NCI-H2081 treated with DMSO at 0.1 percent for 48 hours (cell line): ENCODE data around the gene LRRC70.
"Not testable (repeated sequence)": the region's sequence is repeated elsewhere in the genome, so short reads cannot be mapped to it uniquely, and the experiment has no call there.

Experiments
- DNase-seq: peaks from one replicate; lab custom pipeline; 2025; lab: John Stamatoyannopoulos, UW

The LRRC70 gene

DNA sequence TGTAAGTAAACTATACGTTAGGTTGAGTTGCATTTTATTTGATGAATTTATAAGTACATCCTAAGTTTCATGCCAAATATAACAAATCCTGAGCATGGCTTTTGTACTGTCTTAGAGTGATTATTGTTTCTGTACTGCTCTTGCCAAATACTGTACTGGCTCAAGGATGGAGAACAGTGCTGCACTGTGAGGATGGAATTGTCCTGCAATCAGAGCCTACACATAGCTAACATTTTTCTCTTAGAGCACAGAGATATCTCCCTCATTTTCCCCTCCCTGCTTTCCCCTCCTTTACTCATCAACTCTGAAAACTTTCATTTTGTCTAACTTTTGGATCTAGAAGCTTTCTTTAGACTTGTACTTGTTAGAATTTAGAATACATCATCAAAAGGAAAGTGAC lies 28.3 kb downstream of the LRRC70 start:
- no peak for DNase-seq

DNA sequence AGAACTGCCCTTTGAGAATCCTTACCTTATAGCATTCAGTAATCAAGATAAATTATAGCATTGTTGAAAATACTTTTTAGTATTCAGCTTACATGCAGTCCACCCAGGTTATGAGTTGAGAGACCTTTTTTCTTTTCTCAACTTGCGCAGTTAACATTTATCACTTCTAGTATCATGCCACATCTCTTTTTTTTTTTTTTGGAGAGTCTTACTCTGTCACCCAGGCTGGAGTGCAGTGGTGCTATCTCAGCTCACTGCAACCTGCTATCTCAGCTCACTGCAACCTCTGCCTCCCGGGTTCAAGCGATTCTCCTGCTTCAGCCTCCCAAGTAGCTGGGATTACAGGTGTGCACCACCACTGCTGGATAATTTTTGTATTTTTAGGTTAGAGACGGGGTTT lies 29.0 kb downstream of the LRRC70 start:
- DNase-seq, result no peak

DNA sequence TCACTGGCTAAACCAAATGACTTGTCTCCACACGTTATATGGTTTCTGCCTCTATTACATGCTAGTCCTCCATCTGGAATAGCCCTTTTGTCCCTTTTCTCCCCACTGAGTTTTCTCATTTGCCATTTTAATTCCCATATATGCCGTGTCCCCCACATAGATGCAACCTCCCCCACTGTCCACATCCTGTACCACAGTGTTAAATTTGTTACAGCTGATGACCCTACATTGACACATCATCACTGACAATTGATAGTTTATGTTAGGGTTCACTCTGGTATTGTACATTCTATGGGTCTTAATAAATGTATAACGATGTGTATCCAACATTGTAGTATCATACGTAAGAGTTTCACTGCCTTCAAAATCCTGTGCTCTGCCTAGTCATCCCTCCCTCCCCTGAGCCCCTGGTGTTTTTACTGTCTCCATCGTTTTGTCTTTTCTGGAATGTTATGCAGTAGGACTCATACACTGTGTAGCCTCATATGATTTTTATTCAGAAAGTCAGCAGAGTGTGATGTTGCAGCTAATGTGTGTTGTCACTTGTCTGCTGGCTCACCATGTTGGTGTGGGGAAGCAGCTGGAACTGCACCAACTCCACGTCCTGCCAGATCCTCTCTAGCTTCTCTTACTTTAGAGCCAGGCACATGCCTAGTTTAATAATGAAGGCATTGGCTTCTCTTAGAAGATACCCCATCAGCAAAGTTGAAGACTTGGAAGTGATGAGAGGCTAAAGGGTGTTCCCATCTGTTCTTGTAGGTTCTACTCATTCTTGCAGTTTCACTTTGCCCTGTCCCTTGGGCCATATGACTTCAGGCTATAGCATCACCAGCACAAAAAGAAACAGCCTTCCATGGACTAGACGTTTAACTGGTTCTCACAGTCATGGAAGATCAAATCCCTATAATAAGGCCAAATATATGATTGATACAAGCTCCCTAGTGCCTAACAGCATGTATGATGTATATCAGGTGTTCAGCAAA lies 30.2 kb downstream of the LRRC70 start:
- DNase-seq, result no peak

DNA sequence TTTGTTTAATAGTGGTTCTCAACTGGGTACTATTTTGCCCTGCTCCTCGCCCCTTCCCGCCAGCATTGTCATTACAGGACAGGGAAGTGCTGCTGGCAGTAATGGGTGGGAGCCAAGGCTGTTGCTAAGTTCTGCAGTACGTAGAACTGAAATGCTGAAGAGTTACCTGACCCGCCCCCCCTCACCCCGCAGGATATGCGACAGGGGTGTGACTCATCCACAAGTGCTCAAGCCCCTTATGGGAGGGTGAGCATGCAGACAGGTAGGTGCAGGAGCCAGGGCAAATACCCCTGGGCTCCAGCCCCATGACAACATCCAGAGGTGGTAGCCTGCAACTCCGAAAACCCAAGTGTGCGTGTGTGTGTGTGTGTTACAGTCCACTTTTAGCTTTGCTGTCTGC lies 35.7 kb downstream of the LRRC70 start:
- DNase-seq, result no peak

DNA sequence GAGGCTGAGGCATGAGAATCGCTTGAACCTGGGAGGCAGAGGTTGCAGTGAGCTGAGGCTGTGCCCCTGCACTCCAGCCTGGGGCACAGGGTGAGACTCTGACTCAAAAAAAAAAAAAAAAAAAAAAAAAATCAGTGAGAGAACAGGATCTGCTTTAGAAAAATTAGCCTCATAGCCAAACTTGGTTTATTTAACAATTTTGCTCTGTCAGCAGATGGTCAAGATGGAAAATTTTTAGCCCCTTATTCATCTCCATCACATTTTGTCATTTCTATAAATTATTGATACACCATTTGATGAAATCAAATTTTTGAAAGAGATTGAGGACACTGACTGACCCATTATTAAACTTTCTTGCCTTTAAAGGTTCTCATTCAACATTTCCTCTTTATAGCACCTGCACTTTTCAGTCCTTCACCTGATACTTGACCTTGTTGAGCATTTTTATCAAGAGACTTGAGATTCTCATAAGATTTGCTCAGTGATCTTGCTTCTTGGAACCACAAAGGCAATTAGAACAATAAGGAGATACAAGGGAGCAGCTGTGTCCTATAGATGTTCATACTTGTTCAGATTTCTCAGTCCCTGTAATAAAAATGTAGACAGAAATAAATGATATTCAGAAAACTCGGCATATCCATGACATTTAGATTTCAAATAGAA lies 38.1 kb downstream of the LRRC70 start:
- no peak for DNase-seq

DNA sequence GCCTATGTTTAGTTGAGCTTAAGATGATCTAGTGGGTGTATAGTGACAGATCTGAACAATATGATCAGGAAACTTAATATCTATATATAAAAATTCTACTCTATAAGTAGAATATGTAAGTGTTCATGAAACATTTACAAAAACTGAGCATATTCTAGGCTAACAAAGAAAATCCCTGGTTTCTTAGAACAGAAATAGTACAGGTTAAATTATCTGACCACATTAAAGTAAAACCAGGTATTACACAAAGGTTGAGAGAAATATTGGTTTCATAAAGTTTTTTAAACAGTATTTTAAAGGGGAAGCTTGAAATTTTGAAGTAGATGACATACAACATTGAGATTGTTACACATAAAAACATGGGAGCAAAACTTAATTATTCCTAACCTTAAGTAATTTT lies 39.3 kb downstream of the LRRC70 start:
- DNase-seq, result no peak

DNA sequence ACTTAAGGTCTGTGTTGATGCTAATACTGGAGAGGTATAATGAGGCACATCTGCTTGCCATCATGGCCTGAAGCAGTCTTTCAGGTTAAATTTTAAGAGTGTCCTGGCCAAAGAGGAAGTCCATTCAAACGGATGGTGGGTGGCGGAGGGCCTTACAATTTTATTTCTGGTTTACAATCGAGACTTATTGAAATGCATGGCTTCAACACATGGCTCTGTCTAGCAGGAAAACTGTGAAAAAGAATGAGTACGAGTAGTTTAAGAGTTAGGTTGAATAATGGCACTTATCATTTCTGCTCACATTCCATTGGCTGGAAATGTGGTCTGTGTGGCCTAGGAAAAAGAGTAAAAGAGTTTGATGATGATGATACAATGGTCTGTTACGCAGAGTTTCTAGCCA lies 42.1 kb downstream of the LRRC70 start:
- no peak for DNase-seq

DNA sequence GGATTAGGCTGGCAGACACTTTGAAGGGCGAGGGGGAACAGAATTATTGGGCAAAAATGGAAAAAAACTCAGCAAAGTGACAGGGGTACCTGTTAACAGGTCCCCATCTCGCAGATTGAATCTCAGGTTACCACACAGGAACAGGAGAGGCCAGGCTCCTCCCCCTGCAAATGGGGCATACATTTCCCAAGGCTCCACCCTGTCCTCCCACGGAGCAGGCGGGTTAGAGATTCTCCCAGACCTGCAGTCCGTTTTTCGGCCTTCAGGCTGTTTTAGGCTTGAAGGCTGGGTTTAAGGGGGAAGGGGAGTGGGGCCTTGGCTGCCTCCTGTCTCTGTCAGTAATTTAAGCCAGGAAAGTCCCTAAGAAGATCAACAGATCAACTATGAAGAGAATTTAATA lies 42.7 kb downstream of the LRRC70 start:
- no peak for DNase-seq

DNA sequence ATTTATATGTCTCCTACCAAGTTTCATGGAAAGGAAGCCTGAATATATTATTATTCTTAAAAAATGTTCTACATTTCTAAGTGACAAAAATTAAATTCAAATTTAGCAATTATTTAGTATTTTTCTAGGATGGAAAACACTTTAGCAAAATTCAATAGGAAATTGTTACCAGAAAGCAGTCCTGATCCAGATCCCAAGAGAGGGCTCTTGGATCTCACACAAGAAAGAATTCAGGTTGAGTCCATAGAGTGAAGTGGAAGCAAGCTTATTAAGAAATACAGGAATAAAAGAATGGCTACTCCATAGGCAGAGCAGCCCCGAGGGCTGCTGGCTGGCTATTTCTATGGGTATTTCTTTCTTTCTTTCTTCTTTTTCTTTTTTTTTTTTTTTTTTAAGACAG lies 44.7 kb downstream of the LRRC70 start:
- DNase-seq, result no peak

DNA sequence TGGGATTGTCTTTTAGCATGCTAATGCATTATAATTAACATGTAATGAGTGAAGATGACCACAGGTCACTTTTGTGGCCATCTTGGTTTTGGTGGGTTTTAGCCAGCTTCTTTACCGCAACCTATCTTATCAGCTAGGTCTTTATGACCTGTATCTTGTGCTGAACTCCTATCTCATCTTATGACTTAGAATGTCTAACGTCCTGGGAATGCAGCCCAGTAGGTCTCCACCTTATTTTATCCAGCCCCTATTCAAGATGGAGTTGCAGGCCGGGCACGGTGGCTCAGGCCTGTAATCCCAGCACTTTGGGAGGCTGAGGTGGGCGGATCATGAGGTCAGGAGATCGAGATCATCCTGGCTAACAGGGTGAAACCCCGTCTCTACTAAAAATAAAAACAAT lies 45.8 kb downstream of the LRRC70 start:
- not testable (repeated sequence) for DNase-seq

DNA sequence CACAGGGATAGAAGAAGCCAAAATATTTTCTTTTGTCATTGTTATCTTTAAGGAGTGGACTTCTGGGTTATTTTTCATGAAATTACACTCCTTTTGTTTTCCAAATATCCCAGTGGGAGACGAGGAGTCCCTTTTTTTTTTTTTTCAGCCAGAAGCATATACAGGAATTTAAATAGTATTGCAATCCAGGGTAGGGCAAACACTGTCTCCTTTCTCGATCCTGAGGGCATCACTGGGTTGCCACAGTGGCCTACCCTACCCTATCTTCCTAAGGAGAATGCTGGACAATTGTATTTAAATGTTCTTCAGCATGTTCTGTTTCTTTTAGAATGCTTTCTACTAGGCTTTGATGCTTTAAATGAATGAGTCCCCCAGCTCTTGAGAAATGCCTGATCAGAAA lies 47.9 kb downstream of the LRRC70 start:
- no peak for DNase-seq

DNA sequence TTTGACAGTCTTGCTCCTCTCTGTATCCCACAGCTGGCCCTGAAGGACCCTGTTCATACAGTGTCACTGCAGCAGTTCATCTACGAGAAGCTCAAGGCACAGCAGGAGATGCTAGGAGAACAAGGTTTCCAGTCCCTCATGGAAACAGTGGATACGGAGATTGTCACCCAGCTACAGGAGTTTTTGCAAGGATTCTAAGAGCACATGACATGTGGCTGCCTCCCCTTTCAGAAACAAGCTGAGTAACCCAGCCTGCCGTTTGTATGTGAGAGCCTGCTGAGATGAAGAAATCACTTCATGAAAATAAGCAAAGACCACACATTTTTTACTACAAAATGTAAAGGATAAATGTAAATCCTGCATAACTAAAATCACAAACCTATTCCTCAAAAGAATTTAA lies 48.5 kb downstream of the LRRC70 start:
- DNase-seq, result no peak

DNA sequence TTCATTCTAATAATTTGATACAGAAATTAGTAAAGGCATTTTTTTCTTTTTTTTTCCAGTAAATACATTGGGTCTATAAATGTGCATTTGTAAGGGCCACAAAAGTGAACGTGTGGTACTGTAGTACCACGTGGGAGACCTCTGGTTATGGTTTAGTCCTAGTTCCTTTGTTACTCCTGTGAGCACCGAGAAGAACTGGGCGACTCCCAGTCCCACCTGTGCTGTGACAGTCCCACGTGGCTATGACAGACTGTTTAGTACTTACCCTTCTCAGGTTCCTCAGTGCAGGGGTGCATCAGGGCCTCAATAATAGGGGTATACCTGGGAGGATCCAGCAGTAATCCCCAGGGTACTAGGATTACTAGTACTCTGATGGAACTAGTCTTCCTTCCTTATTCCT lies 49.3 kb downstream of the LRRC70 start:
- DNase-seq, result no peak
